ENCODE results near the gene MAP3K15. TPM values are rescaled to one million over a fixed set of nuclear protein-coding genes. Genes with fewer than 3 reads are reported as not detected.

Gene MAP3K15
- total RNA-seq, 2 experiments from 2014 or later = 1.1 to 1.5 TPM

Other genes starting within 250 kb of the MAP3K15 start
- gene PDHA1, start 171.6 kb downstream of the MAP3K15 start, total RNA-seq = 100 to 1,000 TPM; 286 to 288 TPM

Data from activated naive CD8-positive, alpha-beta T cell treated with anti-CD3 and anti-CD28 coated beads for 36 hours (primary cell).